MCF 10A (cell line): Measurements from ENCODE around the gene REL. TPM values are rescaled to one million over a fixed set of nuclear protein-coding genes. Genes with fewer than 3 reads are reported as not detected.

ENCODE experiments used
- BruUV-seq: library from RNA; stranded (reverse); fragments of 400-500 nt; replicated peaks from 2 replicates; lab custom pipeline; 2021; lab: Mats Ljungman, UMichigan
- CTCF ChIA-PET: fragments of 300-600 bp; sonication (Branson Sonifier 250); formaldehyde crosslinking; extraction: SDS; loops from one replicate; lab custom pipeline; 2021; ENCODE audit warnings: antibody characterized with exemption, inconsistent platforms; lab: Yijun Ruan, JAX
- POLR2A ChIA-PET: fragments of 300-600, 350-650 bp; sonication (Branson Sonifier 250); formaldehyde crosslinking; extraction: SDS; loops from one replicate; lab custom pipeline; 2020; ENCODE audit warnings: antibody characterized with exemption, inconsistent platforms; lab: Yijun Ruan, JAX
- DNase-seq: peaks from one replicate; pipeline ENCODE4 v3.0.0-alpha.2; 2018; ENCODE audit not compliant: unreplicated experiment
- H3K27ac Mint-ChIP-seq: one replicate; pipeline ENCODE4 v1.8.0; 2022; ENCODE audit warnings: mild to moderate bottlenecking, low read depth, mixed read lengths; ENCODE audit not compliant: unreplicated experiment
- H3K27me3 Mint-ChIP-seq: one replicate; pipeline ENCODE4 v1.8.0; 2022; ENCODE audit warnings: mixed read lengths; ENCODE audit not compliant: insufficient read depth, unreplicated experiment
- H3K36me3 Mint-ChIP-seq: one replicate; pipeline ENCODE4 v1.8.0; 2022; ENCODE audit warnings: mild to moderate bottlenecking, moderate library complexity, mixed read lengths; ENCODE audit not compliant: insufficient read depth, unreplicated experiment
- H3K4me1 Mint-ChIP-seq: one replicate; pipeline ENCODE4 v1.8.0; 2022; ENCODE audit warnings: mixed read lengths; ENCODE audit not compliant: insufficient read depth, unreplicated experiment
- H3K4me3 Mint-ChIP-seq: one replicate; pipeline ENCODE4 v1.8.0; 2022; ENCODE audit warnings: mild to moderate bottlenecking, moderate library complexity, mixed read lengths; ENCODE audit not compliant: unreplicated experiment
- H3K9me3 Mint-ChIP-seq: one replicate; pipeline ENCODE4 v1.8.0; 2022; ENCODE audit warnings: mixed read lengths; ENCODE audit not compliant: unreplicated experiment
- intact Hi-C: fragments of 100-400 bp; cut with micrococcal nuclease; formaldehyde crosslinking; loops from 2 replicates; pipeline ENCODE4 v1.14.1; 2022
- total RNA-seq: library from RNA; stranded (reverse); gene quantifications from 2 replicates; pipeline ENCODE4 v1.2.3, GENCODE V29; 2022
- TF ChIP-seq, protein P1 (sequence below): fragments of 200-600 bp; IDR thresholded peaks from one replicate; pipeline ENCODE4 v1.8.0; 2022; ENCODE audit warnings: antibody characterized with exemption, mild to moderate bottlenecking; ENCODE audit not compliant: unreplicated experiment

Gene REL
- total RNA-seq, 1 experiment from 2014 or later, result 11.3 TPM

DNA sequence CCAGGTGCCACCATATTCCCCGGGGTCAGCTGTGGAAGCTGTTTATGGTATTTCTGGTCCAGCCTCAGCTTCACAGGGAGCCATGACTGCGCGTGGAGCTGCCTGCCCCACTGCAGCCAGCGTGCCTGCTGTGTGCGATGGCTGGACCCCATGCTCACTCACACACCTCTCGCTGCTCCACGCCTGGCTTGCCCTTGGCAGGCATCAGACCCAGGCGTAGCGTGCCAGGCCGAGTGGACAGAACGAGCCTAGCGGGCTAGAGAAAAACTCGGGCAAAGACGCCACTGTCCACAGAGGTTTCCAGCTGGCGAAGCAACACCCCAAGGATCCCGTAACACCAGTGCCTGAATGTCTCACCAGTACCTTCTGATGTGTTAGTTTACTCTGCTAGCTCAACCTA is 93.3 kb downstream of the REL start:
- Mint-ChIP-seq H3K4me3 (no peak overlapping the region), H3K9me3 (no peaks in the 10 kb centered on the region), H3K4me1 (no peaks in the 10 kb centered on the region), H3K27ac (no peak overlapping the region), H3K36me3 (peaks cover 6% of the 10 kb centered on the region), H3K27me3 (no peaks in the 10 kb centered on the region)
- TF ChIP-seq, protein P1, sequence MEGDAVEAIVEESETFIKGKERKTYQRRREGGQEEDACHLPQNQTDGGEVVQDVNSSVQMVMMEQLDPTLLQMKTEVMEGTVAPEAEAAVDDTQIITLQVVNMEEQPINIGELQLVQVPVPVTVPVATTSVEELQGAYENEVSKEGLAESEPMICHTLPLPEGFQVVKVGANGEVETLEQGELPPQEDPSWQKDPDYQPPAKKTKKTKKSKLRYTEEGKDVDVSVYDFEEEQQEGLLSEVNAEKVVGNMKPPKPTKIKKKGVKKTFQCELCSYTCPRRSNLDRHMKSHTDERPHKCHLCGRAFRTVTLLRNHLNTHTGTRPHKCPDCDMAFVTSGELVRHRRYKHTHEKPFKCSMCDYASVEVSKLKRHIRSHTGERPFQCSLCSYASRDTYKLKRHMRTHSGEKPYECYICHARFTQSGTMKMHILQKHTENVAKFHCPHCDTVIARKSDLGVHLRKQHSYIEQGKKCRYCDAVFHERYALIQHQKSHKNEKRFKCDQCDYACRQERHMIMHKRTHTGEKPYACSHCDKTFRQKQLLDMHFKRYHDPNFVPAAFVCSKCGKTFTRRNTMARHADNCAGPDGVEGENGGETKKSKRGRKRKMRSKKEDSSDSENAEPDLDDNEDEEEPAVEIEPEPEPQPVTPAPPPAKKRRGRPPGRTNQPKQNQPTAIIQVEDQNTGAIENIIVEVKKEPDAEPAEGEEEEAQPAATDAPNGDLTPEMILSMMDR, result no peak
- no peak for DNase-seq
- ChIA-PET POLR2A (interaction anchor here (0.5 to 0.7 kb wide), 2 partner anchors 9 to 993 kb away, joined by 3 read pairs; no protein-coding TSS in a partner anchor), CTCF (interaction anchor here (0.6 to 0.9 kb wide), 4 partner anchors 9 to 25 kb away, joined by 3 to 4 read pairs (median 4); no protein-coding TSS in a partner anchor)
- BruUV-seq, result no TSS peak
- intact Hi-C loops, result no loop called here

Other genes with a start within 250 kb of the REL start
- 16.9 and 18.4 TPM in 2 replicates for gene PAPOLG, start 125.3 kb upstream of the REL start, total RNA-seq
- gene PEX13, start 136.1 kb downstream of the REL start, total RNA-seq, result 18.5 and 18.6 TPM in 2 replicates
- gene PUS10, start 136.7 kb downstream of the REL start, total RNA-seq, result 5.0 and 6.9 TPM in 2 replicates
- 5.2 and 8.3 TPM in 2 replicates for gene SANBR, start 184.3 kb downstream of the REL start, total RNA-seq